HepG2 (cell line): ENCODE results near the gene OS9. TPM values are rescaled to one million over a fixed set of nuclear protein-coding genes. Genes with fewer than 3 reads are reported as not detected.

Experiments
- ATM ChIP-seq: fragments of 450-650 bp; IDR thresholded peaks from 2 replicates; pipeline ENCODE4 v1.7.1; 2017; ENCODE audit warnings: mild to moderate bottlenecking, borderline replicate concordance
- CTCF ChIP-seq: sonication (generic); formaldehyde crosslinking; IDR thresholded peaks from 2 replicates; pipeline ENCODE4 v1.5.0; 2020; ENCODE audit warnings: mild to moderate bottlenecking, missing genetic modification reagents, moderate library complexity
- DMTF1 ChIP-seq: sonication (generic); formaldehyde crosslinking; IDR thresholded peaks from 2 replicates; pipeline ENCODE4 v1.4.0; 2020; ENCODE audit warnings: mild to moderate bottlenecking, missing genetic modification reagents
- GPBP1L1 ChIP-seq: sonication (generic); formaldehyde crosslinking; IDR thresholded peaks from 2 replicates; pipeline ENCODE4 v1.5.0; 2020; ENCODE audit warnings: mild to moderate bottlenecking, missing genetic modification reagents
- JDP2 ChIP-seq: sonication (generic); formaldehyde crosslinking; IDR thresholded peaks from 2 replicates; pipeline ENCODE4 v1.8.1; 2022; ENCODE audit warnings: missing genetic modification reagents, borderline replicate concordance
- KLF13 ChIP-seq: sonication (generic); formaldehyde crosslinking; IDR thresholded peaks from 2 replicates; pipeline ENCODE4 v1.4.0; 2020; ENCODE audit warnings: mild to moderate bottlenecking, missing genetic modification reagents
- KMT2A ChIP-seq: sonication (generic); formaldehyde crosslinking; IDR thresholded peaks from 2 replicates; pipeline ENCODE4 v1.4.0; 2020; ENCODE audit warnings: missing genetic modification reagents
- MAF1 ChIP-seq: sonication (generic); formaldehyde crosslinking; IDR thresholded peaks from 2 replicates; pipeline ENCODE4 v1.5.0; 2020; ENCODE audit warnings: missing genetic modification reagents, borderline replicate concordance
- MTERF4 ChIP-seq: sonication (generic); formaldehyde crosslinking; IDR thresholded peaks from 2 replicates; pipeline ENCODE4 v1.8.0; 2023; ENCODE audit warnings: mild to moderate bottlenecking, missing genetic modification reagents
- MZF1 ChIP-seq: sonication (generic); formaldehyde crosslinking; IDR thresholded peaks from 2 replicates; pipeline ENCODE4 v1.8.1; 2023; ENCODE audit warnings: mild to moderate bottlenecking, missing genetic modification reagents, borderline replicate concordance
- NFATC3 ChIP-seq: sonication (generic); formaldehyde crosslinking; IDR thresholded peaks from 2 replicates; pipeline ENCODE4 v1.5.1; 2020; ENCODE audit warnings: mild to moderate bottlenecking, missing genetic modification reagents
- NFIB ChIP-seq: sonication (generic); formaldehyde crosslinking; IDR thresholded peaks from 2 replicates; pipeline ENCODE4 v1.9.0; 2021; ENCODE audit warnings: missing genetic modification reagents, mild to moderate bottlenecking, borderline replicate concordance
- SAP130 ChIP-seq: IDR thresholded peaks from 2 replicates; pipeline ENCODE4 v1.6.1; 2016; ENCODE audit warnings: low read depth
- TBX3 ChIP-seq: fragments of 450-650 bp; IDR thresholded peaks from 2 replicates; pipeline ENCODE4 v1.6.1; 2017; ENCODE audit warnings: antibody characterized with exemption, mild to moderate bottlenecking, inconsistent platforms, borderline replicate concordance
- ZBTB37 ChIP-seq: sonication (generic); formaldehyde crosslinking; IDR thresholded peaks from 2 replicates; pipeline ENCODE4 v1.4.0; 2020; ENCODE audit warnings: mild to moderate bottlenecking, missing genetic modification reagents
- ZNF24 ChIP-seq: fragments of 450-650 bp; IDR thresholded peaks from 2 replicates; pipeline ENCODE4 v1.6.1; 2017; ENCODE audit warnings: antibody characterized with exemption, mild to moderate bottlenecking
- ZNF530 ChIP-seq: sonication (generic); formaldehyde crosslinking; IDR thresholded peaks from 2 replicates; pipeline ENCODE4 v1.5.0; 2020; ENCODE audit warnings: low read depth, mild to moderate bottlenecking, missing genetic modification reagents
- ZNF552 ChIP-seq: sonication (generic); formaldehyde crosslinking; IDR thresholded peaks from 2 replicates; pipeline ENCODE4 v1.9.0; 2022; ENCODE audit warnings: missing genetic modification reagents, mild to moderate bottlenecking, borderline replicate concordance
- ZNF569 ChIP-seq: sonication (generic); formaldehyde crosslinking; IDR thresholded peaks from 2 replicates; pipeline ENCODE4 v1.5.0; 2020; ENCODE audit warnings: mild to moderate bottlenecking, missing genetic modification reagents, moderate library complexity, borderline replicate concordance
- ZNF589 ChIP-seq: sonication (generic); formaldehyde crosslinking; conservative IDR thresholded peaks from 2 replicates; pipeline ENCODE4 v1.8.0; 2022; ENCODE audit warnings: mild to moderate bottlenecking, moderate library complexity, missing genetic modification reagents
- ZNF788 ChIP-seq: sonication (generic); formaldehyde crosslinking; IDR thresholded peaks from 2 replicates; pipeline ENCODE4 v1.5.0; 2020; ENCODE audit warnings: mild to moderate bottlenecking, missing genetic modification reagents, borderline replicate concordance
- polyA plus RNA-seq, 8 experiments: library from polyadenylated mRNA; depleted of rRNA in 3 of 8; stranded (reverse) in 7 of 8; unstranded in 1 of 8; fragments of >200 nt; fragmentation: Illumina TruSeq in 4 of 8; extraction: Trizol in 4 of 8; gene quantifications; 2 replicates each; pipeline versions ENCODE4 v1.2.1 to v1.2.3, GENCODE V29; 2011 to 2016; ENCODE audit warnings: low read depth in 4 of 8, missing spikeins in 1 of 8, mixed read lengths in 1 of 8; ENCODE audit not compliant: insufficient read depth in 1 of 8
- total RNA-seq, 5 experiments: library from RNA; depleted of rRNA; stranded (reverse); fragments of >200 nt; fragmentation: Illumina TruSeq; extraction: Trizol; gene quantifications; 2 replicates each; pipeline ENCODE4 v1.2.3, GENCODE V29; 2016; ENCODE audit warnings: low read depth in 1 of 5

Gene OS9
- total and polyA plus RNA-seq, 2 of the 13 experiments (the other 11 are each of a cell fraction or from before 2014, with no cell fraction given), result 156 to 206 TPM

- no peak for TF ChIP-seq ZBTB37 (CRISPR knock-in tag)
- peak; percentile 98 for TF ChIP-seq ZNF788 (CRISPR knock-in tag)
- no peak for TF ChIP-seq NFIB (CRISPR knock-in tag)
- TF ChIP-seq TBX3, result peak; percentile 94
- peak; percentile 77; the same call in 1 of the 2 replicates for TF ChIP-seq KMT2A (CRISPR knock-in tag)
- TF ChIP-seq ATM, result no peak
- 0 out of 2 replicates have a peak, but pooled peaks have one; percentile 21 for TF ChIP-seq ZNF24
- TF ChIP-seq NFATC3, result peak; percentile 62; the same call in 1 of the 2 replicates
- peak; percentile 89 for TF ChIP-seq ZNF552
- peak; percentile 99 for TF ChIP-seq SAP130
- TF ChIP-seq ZNF589, result peak; percentile 88
- no peak for TF ChIP-seq KLF13 (CRISPR knock-in tag)
- TF ChIP-seq GPBP1L1 (CRISPR knock-in tag), result no peak
- no peak; the same call in 1 of the 2 replicates for TF ChIP-seq MAF1 (CRISPR knock-in tag)
- TF ChIP-seq ZNF569 (CRISPR knock-in tag), result peak; percentile 23; the same call in 1 of the 2 replicates
- TF ChIP-seq DMTF1 (CRISPR knock-in tag), result no peak
- peak; percentile 32; the same call in 1 of the 2 replicates for TF ChIP-seq CTCF (CRISPR knock-in tag)
- no peak; the same call in 1 of the 2 replicates for TF ChIP-seq MZF1 (CRISPR knock-in tag)
- TF ChIP-seq ZNF530, result no peak
- TF ChIP-seq MTERF4 (CRISPR knock-in tag), result peak; percentile 87; the same call in 1 of the 2 replicates
- peak; percentile 30; the same call in 1 of the 2 replicates for TF ChIP-seq JDP2 (CRISPR knock-in tag)
These were observed 58.1 kb downstream of the OS9 start, which contains the start of gene CDK4 (continued) for GRCh38 chr12:57751788-57752667.
